Liver (tissue), 9 donors: ENCODE data around the gene DOC2B. TPM values are rescaled to one million over a fixed set of nuclear protein-coding genes. Genes with fewer than 3 reads are reported as not detected.

Experiments
- DNase-seq: peaks from one replicate; pipeline ENCODE4 v3.0.0-alpha.2; 2017; ENCODE audit warnings: low spot score
- H3K27ac ChIP-seq, 2 donors: one replicate each; pipeline ENCODE4 v1.7.0; 2013; ENCODE audit warnings: inconsistent platforms in 2 of 2, low read length in 2 of 2, control low read depth in 1 of 2, low read depth in 1 of 2, mild to moderate bottlenecking in 1 of 2
- H3K27me3 ChIP-seq, 4 donors: one replicate each; pipeline versions ENCODE4 v1.6.1 to v1.7.0; 2013; ENCODE audit warnings: low read length in 3 of 4, inconsistent platforms in 1 of 4, mild to moderate bottlenecking in 1 of 4, moderate library complexity in 1 of 4; ENCODE audit not compliant: control insufficient read depth in 4 of 4, insufficient read depth in 4 of 4
- H3K36me3 ChIP-seq, 4 donors: one replicate each; pipeline versions ENCODE4 v1.6.1 to v1.7.0; 2013; ENCODE audit warnings: low read length in 3 of 4, mild to moderate bottlenecking in 3 of 4, low read depth in 1 of 4, moderate library complexity in 1 of 4; ENCODE audit not compliant: control insufficient read depth in 4 of 4, insufficient read depth in 3 of 4
- H3K4me1 ChIP-seq, 4 donors: one replicate each; pipeline versions ENCODE4 v1.6.1 to v1.7.0; 2013; ENCODE audit warnings: low read length in 3 of 4, mild to moderate bottlenecking in 3 of 4, moderate library complexity in 1 of 4; ENCODE audit not compliant: control insufficient read depth in 4 of 4, insufficient read depth in 4 of 4
- H3K4me3 ChIP-seq, 3 donors: one replicate each; pipeline versions ENCODE4 v1.6.1 to v1.7.0; 2013; ENCODE audit warnings: low read length in 3 of 3, control low read depth in 1 of 3, low read depth in 1 of 3, mild to moderate bottlenecking in 1 of 3
- H3K9ac ChIP-seq, 2 donors: one replicate each; pipeline ENCODE4 v1.7.0; 2013; ENCODE audit warnings: low read length in 2 of 2, mild to moderate bottlenecking in 2 of 2, moderate library complexity in 2 of 2, control low read depth in 1 of 2, low read depth in 1 of 2
- H3K9me3 ChIP-seq, 4 donors: one replicate each; pipeline versions ENCODE4 v1.6.1 to v1.7.0; 2013; ENCODE audit warnings: low read length in 3 of 4; ENCODE audit not compliant: control insufficient read depth in 4 of 4
- EGR1 ChIP-seq, 2 donors: IDR thresholded peaks; 2 replicates each; pipeline ENCODE4 v1.6.1; 2016 to 2018; ENCODE audit warnings: antibody characterized with exemption in 2 of 2, low read depth in 2 of 2
- FOXA1 ChIP-seq: IDR thresholded peaks from 2 replicates; pipeline ENCODE4 v1.6.1; 2016; ENCODE audit warnings: antibody characterized with exemption
- FOXA2 ChIP-seq: IDR thresholded peaks from 2 replicates; pipeline ENCODE4 v1.6.1; 2016; ENCODE audit warnings: antibody characterized with exemption
- GABPA ChIP-seq, 2 donors: IDR thresholded peaks in 1 of 2; conservative IDR thresholded peaks in 1 of 2; 2 replicates each; pipeline ENCODE4 v1.6.1; 2016; ENCODE audit warnings: antibody characterized with exemption in 2 of 2, mild to moderate bottlenecking in 1 of 2, moderate library complexity in 1 of 2
- HNF4A ChIP-seq, 2 donors: conservative IDR thresholded peaks; 2 replicates each; pipeline ENCODE4 v1.6.1; 2016; ENCODE audit warnings: antibody characterized with exemption in 2 of 2, mild to moderate bottlenecking in 2 of 2
- HNF4G ChIP-seq: IDR thresholded peaks from 2 replicates; pipeline ENCODE4 v1.6.1; 2016; ENCODE audit warnings: antibody characterized with exemption
- JUND ChIP-seq, 2 donors: IDR thresholded peaks; 2 replicates each; pipeline ENCODE4 v1.6.1; 2016; ENCODE audit warnings: antibody characterized with exemption in 2 of 2
- NR2F2 ChIP-seq: IDR thresholded peaks from 2 replicates; pipeline ENCODE4 v1.6.1; 2016; ENCODE audit warnings: antibody characterized with exemption
- RXRA ChIP-seq, 2 donors: IDR thresholded peaks; 2 replicates each; pipeline ENCODE4 v1.6.1; 2017 to 2018; ENCODE audit warnings: antibody characterized with exemption in 2 of 2, mild to moderate bottlenecking in 1 of 2
- SP1 ChIP-seq: IDR thresholded peaks from 2 replicates; pipeline ENCODE4 v1.6.1; 2018; ENCODE audit warnings: antibody characterized with exemption, mild to moderate bottlenecking
- TAF1 ChIP-seq: conservative IDR thresholded peaks from 2 replicates; pipeline ENCODE4 v1.6.1; 2016; ENCODE audit warnings: antibody characterized with exemption, mild to moderate bottlenecking
- YY1 ChIP-seq: IDR thresholded peaks from 2 replicates; pipeline ENCODE4 v1.6.1; 2016; ENCODE audit warnings: antibody characterized with exemption, mild to moderate bottlenecking
- WGBS: extraction: QIAGEN DNeasy Blood & Tissue Kit; methylation state at CpG from one replicate; pipeline ENCODE4 v1.1.7; 2013; 5-methylcytosine and 5-hydroxymethylcytosine counted together
- polyA plus RNA-seq, 2 donors: library from polyadenylated mRNA; stranded (reverse) in 1 of 2; unstranded in 1 of 2; fragments of 200-250 nt in 1 of 2; fragments of >200 nt in 1 of 2; fragmentation: Nextera tagmentation in 1 of 2; extraction: Ambion mirVana in 1 of 2; gene quantifications; one replicate each; pipeline versions ENCODE4 v1.2.1 to v1.2.3, GENCODE V29; 2013 to 2015
- total RNA-seq, 2 donors: library from RNA; depleted of rRNA; stranded (reverse); fragments of >200 nt; gene quantifications; one replicate each; pipeline ENCODE4 v1.2.3, GENCODE V29; 2014
- TF ChIP-seq, protein P1 (sequence below): IDR thresholded peaks from 2 replicates; pipeline ENCODE4 v1.6.1; 2016; ENCODE audit warnings: antibody characterized with exemption
- TF ChIP-seq, protein P2 (sequence below): fragments of 150-350 bp; IDR thresholded peaks from 2 replicates; pipeline ENCODE4 v1.5.1; 2017; ENCODE audit warnings: improper control_type of control experiment, low read depth, low read length; ENCODE audit not compliant: missing input control
- TF ChIP-seq, protein P3 (sequence below): IDR thresholded peaks from 2 replicates; pipeline ENCODE4 v1.6.1; 2016; ENCODE audit warnings: antibody characterized with exemption
- TF ChIP-seq, protein P4 (sequence below): IDR thresholded peaks from 2 replicates; pipeline ENCODE4 v1.6.1; 2016; ENCODE audit warnings: antibody characterized with exemption
- TF ChIP-seq, protein P5 (sequence below): IDR thresholded peaks from 2 replicates; pipeline ENCODE4 v1.6.1; 2016; ENCODE audit warnings: antibody characterized with exemption, mild to moderate bottlenecking
- donor health status: healthy.
- donor health status: healthy.
- donor health status: healthy.
- donor health status: healthy.
- donor health status: healthy.

The DOC2B gene
- total and polyA plus RNA-seq, 4 donors = 0.08 to 1.0 (median 0.61) TPM

DNA sequence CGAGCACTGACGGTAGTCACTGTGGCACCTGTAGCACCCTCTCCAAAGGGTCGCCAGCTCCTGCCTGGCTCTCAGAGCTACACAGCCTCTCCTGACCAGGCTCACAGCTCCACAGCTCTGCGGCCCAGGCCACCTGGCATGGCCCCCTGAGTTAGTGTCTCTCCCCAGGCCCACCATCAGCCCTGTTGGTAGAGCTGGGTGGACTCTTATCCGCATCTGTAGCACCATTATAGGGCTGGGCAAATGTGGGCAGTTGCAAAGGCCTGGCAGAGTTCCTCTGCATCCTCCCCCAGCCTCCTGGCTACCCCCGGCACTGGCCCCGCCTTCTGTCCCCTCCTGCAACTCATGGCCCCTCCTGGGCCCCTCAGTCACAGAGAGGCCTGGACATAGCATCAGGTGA is 25.9 kb downstream of the DOC2B start:
- Histone ChIP-seq H3K4me3 (no peak overlapping the region), H3K4me1 (peaks cover 3 to 11% (median 11%) of the 10 kb centered on the region in 4 donors), H3K27ac (no peak overlapping the region), H3K9me3 (no peaks in the 10 kb centered on the region), H3K9ac (no peak overlapping the region), H3K36me3 (no peaks in the 10 kb centered on the region), H3K27me3 (no peaks in the 10 kb centered on the region)
- 81% methylated on average over 7 of the region's 7 CpGs for WGBS
- TF ChIP-seq, protein P1, sequence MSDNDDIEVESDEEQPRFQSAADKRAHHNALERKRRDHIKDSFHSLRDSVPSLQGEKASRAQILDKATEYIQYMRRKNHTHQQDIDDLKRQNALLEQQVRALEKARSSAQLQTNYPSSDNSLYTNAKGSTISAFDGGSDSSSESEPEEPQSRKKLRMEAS = no peak
- TF ChIP-seq EGR1 (IDR thresholded peaks at IDR 0.05; ENCODE audit: low read depth in 2 of 2) = no peak
- DNase-seq = no peak

DNA sequence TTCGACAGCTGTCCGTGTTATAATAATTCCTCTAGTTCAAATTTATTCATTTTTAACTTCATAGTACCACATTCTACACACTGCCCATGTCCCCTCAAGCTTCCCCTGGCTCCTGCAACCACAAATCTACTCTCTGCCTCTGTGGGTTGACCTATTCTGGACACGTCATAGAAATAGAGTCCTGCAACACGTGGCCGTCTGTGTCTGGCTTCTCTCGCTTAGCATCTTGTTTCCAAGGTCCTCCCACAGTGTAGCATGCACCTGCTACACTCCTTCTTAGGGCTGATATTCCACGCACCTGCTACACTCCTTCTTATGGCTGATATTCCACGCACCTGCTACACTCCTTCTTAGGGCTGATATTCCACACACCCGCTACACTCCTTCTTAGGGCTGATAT is 27.6 kb downstream of the DOC2B start:
- no peak for DNase-seq
- peaks cover 3 to 12% (median 11%) of the 10 kb centered on the region in 4 donors for H3K4me1 ChIP-seq
- no peak overlapping the region for H3K9ac ChIP-seq
- WGBS = 92% methylated on average over 9 of the region's 9 CpGs
- H3K36me3 ChIP-seq = no peaks in the 10 kb centered on the region
- H3K9me3 ChIP-seq = no peaks in the 10 kb centered on the region
- TF ChIP-seq TAF1 (no peak), JUND (IDR thresholded peaks at IDR 0.05) (no peak), EGR1 (IDR thresholded peaks at IDR 0.05; ENCODE audit: low read depth in 2 of 2) (no peak), RXRA (IDR thresholded peaks at IDR 0.05) (no peak), FOXA2 (no peak), HNF4G (no peak), NR2F2 (no peak), HNF4A (conservative IDR thresholded peaks at IDR 0.05) (no peak), GABPA (IDR thresholded peaks at IDR 0.05 in 1 of 2, conservative IDR thresholded peaks at IDR 0.05 in 1 of 2) (no peak), YY1 (no peak), SP1 (no peak), FOXA1 (no peak)
- TF ChIP-seq, protein P2, sequence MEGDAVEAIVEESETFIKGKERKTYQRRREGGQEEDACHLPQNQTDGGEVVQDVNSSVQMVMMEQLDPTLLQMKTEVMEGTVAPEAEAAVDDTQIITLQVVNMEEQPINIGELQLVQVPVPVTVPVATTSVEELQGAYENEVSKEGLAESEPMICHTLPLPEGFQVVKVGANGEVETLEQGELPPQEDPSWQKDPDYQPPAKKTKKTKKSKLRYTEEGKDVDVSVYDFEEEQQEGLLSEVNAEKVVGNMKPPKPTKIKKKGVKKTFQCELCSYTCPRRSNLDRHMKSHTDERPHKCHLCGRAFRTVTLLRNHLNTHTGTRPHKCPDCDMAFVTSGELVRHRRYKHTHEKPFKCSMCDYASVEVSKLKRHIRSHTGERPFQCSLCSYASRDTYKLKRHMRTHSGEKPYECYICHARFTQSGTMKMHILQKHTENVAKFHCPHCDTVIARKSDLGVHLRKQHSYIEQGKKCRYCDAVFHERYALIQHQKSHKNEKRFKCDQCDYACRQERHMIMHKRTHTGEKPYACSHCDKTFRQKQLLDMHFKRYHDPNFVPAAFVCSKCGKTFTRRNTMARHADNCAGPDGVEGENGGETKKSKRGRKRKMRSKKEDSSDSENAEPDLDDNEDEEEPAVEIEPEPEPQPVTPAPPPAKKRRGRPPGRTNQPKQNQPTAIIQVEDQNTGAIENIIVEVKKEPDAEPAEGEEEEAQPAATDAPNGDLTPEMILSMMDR = no peak
- TF ChIP-seq, protein P3, sequence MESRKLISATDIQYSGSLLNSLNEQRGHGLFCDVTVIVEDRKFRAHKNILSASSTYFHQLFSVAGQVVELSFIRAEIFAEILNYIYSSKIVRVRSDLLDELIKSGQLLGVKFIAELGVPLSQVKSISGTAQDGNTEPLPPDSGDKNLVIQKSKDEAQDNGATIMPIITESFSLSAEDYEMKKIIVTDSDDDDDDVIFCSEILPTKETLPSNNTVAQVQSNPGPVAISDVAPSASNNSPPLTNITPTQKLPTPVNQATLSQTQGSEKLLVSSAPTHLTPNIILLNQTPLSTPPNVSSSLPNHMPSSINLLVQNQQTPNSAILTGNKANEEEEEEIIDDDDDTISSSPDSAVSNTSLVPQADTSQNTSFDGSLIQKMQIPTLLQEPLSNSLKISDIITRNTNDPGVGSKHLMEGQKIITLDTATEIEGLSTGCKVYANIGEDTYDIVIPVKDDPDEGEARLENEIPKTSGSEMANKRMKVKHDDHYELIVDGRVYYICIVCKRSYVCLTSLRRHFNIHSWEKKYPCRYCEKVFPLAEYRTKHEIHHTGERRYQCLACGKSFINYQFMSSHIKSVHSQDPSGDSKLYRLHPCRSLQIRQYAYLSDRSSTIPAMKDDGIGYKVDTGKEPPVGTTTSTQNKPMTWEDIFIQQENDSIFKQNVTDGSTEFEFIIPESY = no peak
- TF ChIP-seq, protein P4, sequence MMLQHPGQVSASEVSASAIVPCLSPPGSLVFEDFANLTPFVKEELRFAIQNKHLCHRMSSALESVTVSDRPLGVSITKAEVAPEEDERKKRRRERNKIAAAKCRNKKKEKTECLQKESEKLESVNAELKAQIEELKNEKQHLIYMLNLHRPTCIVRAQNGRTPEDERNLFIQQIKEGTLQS = no peak
- TF ChIP-seq, protein P5, sequence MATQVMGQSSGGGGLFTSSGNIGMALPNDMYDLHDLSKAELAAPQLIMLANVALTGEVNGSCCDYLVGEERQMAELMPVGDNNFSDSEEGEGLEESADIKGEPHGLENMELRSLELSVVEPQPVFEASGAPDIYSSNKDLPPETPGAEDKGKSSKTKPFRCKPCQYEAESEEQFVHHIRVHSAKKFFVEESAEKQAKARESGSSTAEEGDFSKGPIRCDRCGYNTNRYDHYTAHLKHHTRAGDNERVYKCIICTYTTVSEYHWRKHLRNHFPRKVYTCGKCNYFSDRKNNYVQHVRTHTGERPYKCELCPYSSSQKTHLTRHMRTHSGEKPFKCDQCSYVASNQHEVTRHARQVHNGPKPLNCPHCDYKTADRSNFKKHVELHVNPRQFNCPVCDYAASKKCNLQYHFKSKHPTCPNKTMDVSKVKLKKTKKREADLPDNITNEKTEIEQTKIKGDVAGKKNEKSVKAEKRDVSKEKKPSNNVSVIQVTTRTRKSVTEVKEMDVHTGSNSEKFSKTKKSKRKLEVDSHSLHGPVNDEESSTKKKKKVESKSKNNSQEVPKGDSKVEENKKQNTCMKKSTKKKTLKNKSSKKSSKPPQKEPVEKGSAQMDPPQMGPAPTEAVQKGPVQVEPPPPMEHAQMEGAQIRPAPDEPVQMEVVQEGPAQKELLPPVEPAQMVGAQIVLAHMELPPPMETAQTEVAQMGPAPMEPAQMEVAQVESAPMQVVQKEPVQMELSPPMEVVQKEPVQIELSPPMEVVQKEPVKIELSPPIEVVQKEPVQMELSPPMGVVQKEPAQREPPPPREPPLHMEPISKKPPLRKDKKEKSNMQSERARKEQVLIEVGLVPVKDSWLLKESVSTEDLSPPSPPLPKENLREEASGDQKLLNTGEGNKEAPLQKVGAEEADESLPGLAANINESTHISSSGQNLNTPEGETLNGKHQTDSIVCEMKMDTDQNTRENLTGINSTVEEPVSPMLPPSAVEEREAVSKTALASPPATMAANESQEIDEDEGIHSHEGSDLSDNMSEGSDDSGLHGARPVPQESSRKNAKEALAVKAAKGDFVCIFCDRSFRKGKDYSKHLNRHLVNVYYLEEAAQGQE = no peak
- no peaks in the 10 kb centered on the region for H3K27me3 ChIP-seq
- H3K27ac ChIP-seq = no peak overlapping the region
- H3K4me3 ChIP-seq = no peak overlapping the region
